ENCODE measurements around the gene COL2A1. TPM values are rescaled to one million over a fixed set of nuclear protein-coding genes. Genes with fewer than 3 reads are reported as not detected.

COL2A1 gene
- total and polyA plus RNA-seq, 4 donors: not detected

- WGBS, 2 donors: 96% methylated on average over 8 of the region's 8 CpGs
- no peak overlapping the region for H3K4me3 ChIP-seq (ENCODE audit: low read length in 2 of 2)
- ATAC-seq (ENCODE audit: low FRiP score) (no peak), DNase-seq (peak in 1 of 2 donors; percentile 58)
- no peaks in the 10 kb centered on the region for H3K27me3 ChIP-seq (ENCODE audit: control insufficient read depth in 1 of 2, insufficient read depth in 2 of 2, low read length in 1 of 2)
- H3K36me3 ChIP-seq (ENCODE audit: control insufficient read depth in 1 of 2, insufficient read depth in 2 of 2, low read length in 1 of 2): no peaks in the 10 kb centered on the region
- no peaks in the 10 kb centered on the region for H3K9me3 ChIP-seq (ENCODE audit: control insufficient read depth, low read length)
- H3K27ac ChIP-seq (ENCODE audit: low read depth in 1 of 2, low read length in 2 of 2): no peak overlapping the region
- intact Hi-C loops (cut with DNase I): no loop called here
- no peaks in the 10 kb centered on the region for H3K4me1 ChIP-seq (ENCODE audit: control insufficient read depth in 1 of 2, insufficient read depth in 2 of 2, low read length in 2 of 2)
Measured at GRCh38 chr12:47984331-47984801, 19.9 kb downstream of the COL2A1 start.

GRCh38 chr12:47983541-47984115 lies 20.6 kb downstream of the COL2A1 start:
- intact Hi-C loops (cut with DNase I): no loop called here
- no peak for DNase-seq
- Histone ChIP-seq H3K27ac (ENCODE audit: low read depth in 1 of 2, low read length in 2 of 2) (no peak overlapping the region), H3K4me1 (ENCODE audit: control insufficient read depth in 1 of 2, insufficient read depth in 2 of 2, low read length in 2 of 2) (no peaks in the 10 kb centered on the region), H3K4me3 (ENCODE audit: low read length in 2 of 2) (no peak overlapping the region), H3K9me3 (ENCODE audit: control insufficient read depth, low read length) (no peaks in the 10 kb centered on the region), H3K27me3 (ENCODE audit: control insufficient read depth in 1 of 2, insufficient read depth in 2 of 2, low read length in 1 of 2) (no peaks in the 10 kb centered on the region), H3K36me3 (ENCODE audit: control insufficient read depth in 1 of 2, insufficient read depth in 2 of 2, low read length in 1 of 2) (no peaks in the 10 kb centered on the region)
- WGBS, 2 donors: 92 to 95% methylated on average over 5 of the region's 5 CpGs
- no peak for ATAC-seq (ENCODE audit: low FRiP score)

- 92 to 96% methylated on average over 11 of the region's 11 CpGs for WGBS, 2 donors
- no peaks in the 10 kb centered on the region for H3K36me3 ChIP-seq (ENCODE audit: control insufficient read depth in 1 of 2, insufficient read depth in 2 of 2, low read length in 1 of 2)
- ATAC-seq (ENCODE audit: low FRiP score) (no peak), DNase-seq (peak in 1 of 2 donors; percentile 46)
- intact Hi-C loops (cut with DNase I): no loop called here
- H3K27me3 ChIP-seq (ENCODE audit: control insufficient read depth in 1 of 2, insufficient read depth in 2 of 2, low read length in 1 of 2): no peaks in the 10 kb centered on the region
- H3K9me3 ChIP-seq (ENCODE audit: control insufficient read depth, low read length): no peaks in the 10 kb centered on the region
- H3K4me1 ChIP-seq (ENCODE audit: control insufficient read depth in 1 of 2, insufficient read depth in 2 of 2, low read length in 2 of 2): no peaks in the 10 kb centered on the region
- H3K27ac ChIP-seq (ENCODE audit: low read depth in 1 of 2, low read length in 2 of 2): no peak overlapping the region
- no peak overlapping the region for H3K4me3 ChIP-seq (ENCODE audit: low read length in 2 of 2)
Measured at GRCh38 chr12:47982770-47983169, 21.5 kb downstream of the COL2A1 start.

- intact Hi-C loops (cut with DNase I): no loop called here
- ATAC-seq (ENCODE audit: low FRiP score): no peak
- no peaks in the 10 kb centered on the region for H3K27me3 ChIP-seq (ENCODE audit: control insufficient read depth in 1 of 2, insufficient read depth in 2 of 2, low read length in 1 of 2)
- no peak overlapping the region for H3K27ac ChIP-seq (ENCODE audit: low read depth in 1 of 2, low read length in 2 of 2)
- 74 to 75% methylated on average over 5 of the region's 5 CpGs for WGBS, 2 donors
- DNase-seq: peak in 1 of 2 donors; percentile 38
- H3K9me3 ChIP-seq (ENCODE audit: control insufficient read depth, low read length): no peaks in the 10 kb centered on the region
- H3K4me3 ChIP-seq (ENCODE audit: low read length in 2 of 2): no peak overlapping the region
- no peaks in the 10 kb centered on the region for H3K4me1 ChIP-seq (ENCODE audit: control insufficient read depth in 1 of 2, insufficient read depth in 2 of 2, low read length in 2 of 2)
- no peaks in the 10 kb centered on the region for H3K36me3 ChIP-seq (ENCODE audit: control insufficient read depth in 1 of 2, insufficient read depth in 2 of 2, low read length in 1 of 2)
Measured at GRCh38 chr12:47982311-47982710, 22.0 kb downstream of the COL2A1 start.

- WGBS, 2 donors: 72 to 82% methylated on average over 15 to 20 of the region's 20 CpGs
- H3K36me3 ChIP-seq (ENCODE audit: control insufficient read depth in 1 of 2, insufficient read depth in 2 of 2, low read length in 1 of 2): no peaks in the 10 kb centered on the region
- H3K4me3 ChIP-seq (ENCODE audit: low read length in 2 of 2): no peak overlapping the region
- intact Hi-C loops (cut with DNase I): no loop called here
- peak in 1 of 2 donors; percentile 27 for DNase-seq
- H3K27me3 ChIP-seq (ENCODE audit: control insufficient read depth in 1 of 2, insufficient read depth in 2 of 2, low read length in 1 of 2): no peaks in the 10 kb centered on the region
- H3K4me1 ChIP-seq (ENCODE audit: control insufficient read depth in 1 of 2, insufficient read depth in 2 of 2, low read length in 2 of 2): no peaks in the 10 kb centered on the region
- H3K9me3 ChIP-seq (ENCODE audit: control insufficient read depth, low read length): no peaks in the 10 kb centered on the region
- H3K27ac ChIP-seq (ENCODE audit: low read depth in 1 of 2, low read length in 2 of 2): no peak overlapping the region
- ATAC-seq (ENCODE audit: low FRiP score): no peak
Measured at GRCh38 chr12:47981496-47982260, 22.6 kb downstream of the COL2A1 start.

GRCh38 chr12:47980779-47981495 lies 23.3 kb downstream of the COL2A1 start:
- H3K9me3 ChIP-seq (ENCODE audit: control insufficient read depth, low read length): no peaks in the 10 kb centered on the region
- no peaks in the 10 kb centered on the region for H3K4me1 ChIP-seq (ENCODE audit: control insufficient read depth in 1 of 2, insufficient read depth in 2 of 2, low read length in 2 of 2)
- intact Hi-C loops (cut with DNase I): no loop called here
- no peaks in the 10 kb centered on the region for H3K27me3 ChIP-seq (ENCODE audit: control insufficient read depth in 1 of 2, insufficient read depth in 2 of 2, low read length in 1 of 2)
- WGBS, 2 donors: 86 to 88% methylated on average over 12 to 17 of the region's 17 CpGs
- H3K36me3 ChIP-seq (ENCODE audit: control insufficient read depth in 1 of 2, insufficient read depth in 2 of 2, low read length in 1 of 2): no peaks in the 10 kb centered on the region
- ATAC-seq (ENCODE audit: low FRiP score) (no peak), DNase-seq (no peak)
- no peak overlapping the region for H3K4me3 ChIP-seq (ENCODE audit: low read length in 2 of 2)
- H3K27ac ChIP-seq (ENCODE audit: low read depth in 1 of 2, low read length in 2 of 2): no peak overlapping the region

GRCh38 chr12:47980197-47980596 lies 24.1 kb downstream of the COL2A1 start:
- H3K4me1 ChIP-seq (ENCODE audit: control insufficient read depth in 1 of 2, insufficient read depth in 2 of 2, low read length in 2 of 2): no peaks in the 10 kb centered on the region
- no peaks in the 10 kb centered on the region for H3K36me3 ChIP-seq (ENCODE audit: control insufficient read depth in 1 of 2, insufficient read depth in 2 of 2, low read length in 1 of 2)
- WGBS, 2 donors: 85 to 92% methylated on average over 7 of the region's 7 CpGs
- DNase-seq (no peak), ATAC-seq (ENCODE audit: low FRiP score) (no peak)
- no peaks in the 10 kb centered on the region for H3K9me3 ChIP-seq (ENCODE audit: control insufficient read depth, low read length)
- intact Hi-C loops (cut with DNase I): no loop called here
- no peaks in the 10 kb centered on the region for H3K27me3 ChIP-seq (ENCODE audit: control insufficient read depth in 1 of 2, insufficient read depth in 2 of 2, low read length in 1 of 2)
- H3K4me3 ChIP-seq (ENCODE audit: low read length in 2 of 2): no peak overlapping the region
- no peak overlapping the region for H3K27ac ChIP-seq (ENCODE audit: low read depth in 1 of 2, low read length in 2 of 2)

- no peak overlapping the region for H3K4me3 ChIP-seq (ENCODE audit: low read length in 2 of 2)
- WGBS, 2 donors: 90 to 91% methylated on average over 10 to 11 of the region's 11 CpGs
- H3K27me3 ChIP-seq (ENCODE audit: control insufficient read depth in 1 of 2, insufficient read depth in 2 of 2, low read length in 1 of 2): no peaks in the 10 kb centered on the region
- H3K27ac ChIP-seq (ENCODE audit: low read depth in 1 of 2, low read length in 2 of 2): no peak overlapping the region
- H3K4me1 ChIP-seq (ENCODE audit: control insufficient read depth in 1 of 2, insufficient read depth in 2 of 2, low read length in 2 of 2): no peaks in the 10 kb centered on the region
- H3K9me3 ChIP-seq (ENCODE audit: control insufficient read depth, low read length): no peaks in the 10 kb centered on the region
- DNase-seq (no peak), ATAC-seq (ENCODE audit: low FRiP score) (no peak)
- no peaks in the 10 kb centered on the region for H3K36me3 ChIP-seq (ENCODE audit: control insufficient read depth in 1 of 2, insufficient read depth in 2 of 2, low read length in 1 of 2)
- intact Hi-C loops (cut with DNase I): no loop called here
Measured at GRCh38 chr12:47979686-47980085, 24.6 kb downstream of the COL2A1 start.

All from aorta (tissue), 5 donors.